ENCODE data around the gene INPP5D. TPM values are rescaled to one million over a fixed set of nuclear protein-coding genes. Genes with fewer than 3 reads are reported as not detected.
A peak's percentile ranks its signal among the peaks of the same experiment; 100 is the strongest.

INPP5D gene
- total and polyA plus RNA-seq, 2 of the 13 experiments (the other 11 are each of a cell fraction or from before 2014, with no cell fraction given), result 16.7 to 18.0 TPM

- TF ChIP-seq HOXA9 (CRISPR knock-in tag; IDR thresholded peaks at IDR 0.05; ENCODE audit: borderline replicate concordance) (no peak), KLF12 (CRISPR knock-in tag; IDR thresholded peaks at IDR 0.05; ENCODE audit: borderline replicate concordance) (no peak), KLF6 (CRISPR knock-in tag; IDR thresholded peaks at IDR 0.05) (peak; percentile 64; the same call in 1 of the 2 replicates), KLF11 (CRISPR knock-in tag; IDR thresholded peaks at IDR 0.05) (no peak; the same call in 1 of the 2 replicates), ZNF18 (CRISPR knock-in tag; IDR thresholded peaks at IDR 0.05; ENCODE audit: insufficient replicate concordance) (peak; percentile 95), ZNF180 (CRISPR knock-in tag; IDR thresholded peaks at IDR 0.05; ENCODE audit: borderline replicate concordance, low read depth) (no peak), SMC3 (IDR thresholded peaks at IDR 0.05; ENCODE audit: low read length) (peak; percentile 46), SYNCRIP (IDR thresholded peaks at IDR 0.05; ENCODE audit: insufficient read depth, low read depth, low read length) (no peak), SCMH1 (CRISPR knock-in tag; IDR thresholded peaks at IDR 0.05; ENCODE audit: borderline replicate concordance) (no peak), ZFP90 (CRISPR knock-in tag; IDR thresholded peaks at IDR 0.05; ENCODE audit: borderline replicate concordance) (peak; percentile 86; the same call in 1 of the 2 replicates), AGO1 (IDR thresholded peaks at IDR 0.05; ENCODE audit: low read depth, low read length, poor library complexity, severe bottlenecking) (peak; percentile 26), NR0B2 (CRISPR knock-in tag; IDR thresholded peaks at IDR 0.05) (no peak; the same call in none of the 2 replicates), MAFK (conservative IDR thresholded peaks at IDR 0.05 in 1 of 2, IDR thresholded peaks at IDR 0.05 in 1 of 2; ENCODE audit: low read length in 2 of 2) (peak in 1 of 2 experiments; percentile 34; a peak in 3 of 4 replicates), ZSCAN25 (CRISPR knock-in tag; IDR thresholded peaks at IDR 0.05) (peak; percentile 92), XRCC5 (optimal IDR thresholded peaks at IDR 0.05; ENCODE audit: low read length) (peak; percentile 80), XBP1 (CRISPR knock-in tag; IDR thresholded peaks at IDR 0.05) (no peak), ZNF503 (CRISPR knock-in tag; IDR thresholded peaks at IDR 0.05) (no peak; the same call in 1 of the 2 replicates), SIN3B (IDR thresholded peaks at IDR 0.05; ENCODE audit: low read length) (no peak), PCBP1 (IDR thresholded peaks at IDR 0.05; ENCODE audit: borderline replicate concordance, low read depth, low read length) (no peak), ARNT2 (CRISPR knock-in tag; IDR thresholded peaks at IDR 0.05; ENCODE audit: low read depth) (peak; percentile 82), TRIM24 (CRISPR knock-in tag; IDR thresholded peaks at IDR 0.05) (no peak), ELF3 (CRISPR knock-in tag; IDR thresholded peaks at IDR 0.05) (peak; percentile 97), HHEX (CRISPR knock-in tag; IDR thresholded peaks at IDR 0.05) (no peak), ATF7-NPFF (CRISPR knock-in tag; IDR thresholded peaks at IDR 0.05; ENCODE audit: low read depth) (peak; percentile 73), IRX3 (CRISPR knock-in tag; IDR thresholded peaks at IDR 0.05; ENCODE audit: borderline replicate concordance, low read depth) (peak; percentile 69; the same call in 1 of the 2 replicates)
Observed at GRCh38 chr2:233063269-233063975, 3.3 kb downstream of the INPP5D start (continued).
